HEK293T (cell line): ENCODE results near the gene TARS2.

Experiments
- CTCF ChIA-PET: fragments of 350-600 bp; formaldehyde crosslinking; extraction: SDS; loops from one replicate; lab custom pipeline; 2021; ENCODE audit warnings: antibody characterized with exemption, inconsistent platforms; lab: Yijun Ruan, JAX
- POLR2A ChIA-PET: fragments of 350-600 bp; formaldehyde crosslinking; extraction: SDS; loops from one replicate; lab custom pipeline; 2020; ENCODE audit warnings: antibody characterized with exemption, inconsistent platforms; lab: Yijun Ruan, JAX
- DNase-seq: peaks from one replicate; pipeline ENCODE4 v3.0.0; 2012; ENCODE audit warnings: mixed read lengths; ENCODE audit errors: extremely low spot score
- ARNT ChIP-seq: fragments of 450-650 bp; IDR thresholded peaks from 2 replicates; pipeline ENCODE4 v1.6.1; 2017; ENCODE audit warnings: mild to moderate bottlenecking
- BHLHE40 ChIP-seq: fragments of 450-650 bp; IDR thresholded peaks from 2 replicates; pipeline ENCODE4 v1.6.1; 2016; ENCODE audit warnings: mild to moderate bottlenecking, moderate library complexity, borderline replicate concordance
- CTBP1 ChIP-seq: fragments of 450-650 bp; IDR thresholded peaks from 2 replicates; pipeline ENCODE4 v1.6.1; 2016; ENCODE audit warnings: borderline replicate concordance
- ELF4 ChIP-seq: fragments of 450-650 bp; IDR thresholded peaks from 2 replicates; pipeline ENCODE4 v1.6.1; 2017; ENCODE audit warnings: antibody characterized with exemption
- FOXA1 ChIP-seq: fragments of 450-650 bp; IDR thresholded peaks from 2 replicates; pipeline ENCODE4 v1.6.1; 2016; ENCODE audit warnings: mild to moderate bottlenecking
- FOXK2 ChIP-seq: fragments of 450-650 bp; IDR thresholded peaks from 2 replicates; pipeline ENCODE4 v1.6.1; 2016; ENCODE audit warnings: mild to moderate bottlenecking
- FOXM1 ChIP-seq: fragments of 450-650 bp; IDR thresholded peaks from 2 replicates; pipeline ENCODE4 v1.6.1; 2017; ENCODE audit warnings: mild to moderate bottlenecking, borderline replicate concordance
- HDGF ChIP-seq: fragments of 450-650 bp; IDR thresholded peaks from 2 replicates; pipeline ENCODE4 v1.6.1; 2017; ENCODE audit warnings: antibody characterized with exemption, borderline replicate concordance
- L3MBTL2 ChIP-seq: fragments of 450-650 bp; conservative IDR thresholded peaks from 2 replicates; pipeline ENCODE4 v1.6.1; 2016; ENCODE audit warnings: mild to moderate bottlenecking
- LEF1 ChIP-seq: fragments of 450-650 bp; IDR thresholded peaks from 2 replicates; pipeline ENCODE4 v1.6.1; 2017; ENCODE audit warnings: mild to moderate bottlenecking, borderline replicate concordance
- NFRKB ChIP-seq: fragments of 450-650 bp; IDR thresholded peaks from 2 replicates; pipeline ENCODE4 v1.6.1; 2016; ENCODE audit warnings: mild to moderate bottlenecking, moderate library complexity
- SP1 ChIP-seq: fragments of 450-650 bp; IDR thresholded peaks from 2 replicates; pipeline ENCODE4 v1.6.1; 2017
- SUZ12 ChIP-seq: fragments of 450-650 bp; IDR thresholded peaks from 2 replicates; pipeline ENCODE4 v1.6.1; 2016; ENCODE audit warnings: mild to moderate bottlenecking
- TARDBP ChIP-seq: fragments of 450-650 bp; IDR thresholded peaks from 2 replicates; pipeline ENCODE4 v1.6.1; 2016
- ZNF384 ChIP-seq: fragments of 450-650 bp; IDR thresholded peaks from 2 replicates; pipeline ENCODE4 v1.6.1; 2016
- TF ChIP-seq, protein P1 (sequence below): fragments of 450-650 bp; IDR thresholded peaks from 2 replicates; pipeline ENCODE4 v1.6.1; 2016

TARS2 gene

DNA sequence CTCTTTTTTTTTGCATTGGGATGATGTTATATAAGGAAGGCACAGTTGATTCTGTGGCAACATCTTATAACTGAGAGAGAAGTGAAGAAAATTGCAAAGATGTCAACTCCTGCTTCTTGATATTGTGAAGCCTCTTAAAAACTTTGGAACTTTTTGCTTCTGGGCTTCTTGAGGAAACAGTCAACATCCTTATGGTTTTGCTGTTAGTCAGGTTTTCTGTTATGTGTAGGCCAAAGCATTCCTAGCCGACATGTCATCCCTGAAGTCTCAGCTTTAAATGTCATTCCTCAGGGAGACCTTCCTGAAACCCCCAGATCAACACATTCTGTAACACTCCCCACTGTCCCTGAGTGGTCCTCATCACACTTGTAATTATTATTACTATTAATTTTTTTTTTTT is 41.0 kb downstream of the TARS2 start:
- ChIA-PET CTCF (interaction anchor here (0.7 kb wide), 1 partner anchor 28 kb away, joined by 3 read pairs; no protein-coding TSS in a partner anchor), POLR2A (interaction anchor here (0.6 to 1.1 kb wide), 2 partner anchors 9 to 610 kb away, joined by 3 to 5 read pairs; no protein-coding TSS in a partner anchor)
- TF ChIP-seq TARDBP = no peak
- TF ChIP-seq, protein P1, sequence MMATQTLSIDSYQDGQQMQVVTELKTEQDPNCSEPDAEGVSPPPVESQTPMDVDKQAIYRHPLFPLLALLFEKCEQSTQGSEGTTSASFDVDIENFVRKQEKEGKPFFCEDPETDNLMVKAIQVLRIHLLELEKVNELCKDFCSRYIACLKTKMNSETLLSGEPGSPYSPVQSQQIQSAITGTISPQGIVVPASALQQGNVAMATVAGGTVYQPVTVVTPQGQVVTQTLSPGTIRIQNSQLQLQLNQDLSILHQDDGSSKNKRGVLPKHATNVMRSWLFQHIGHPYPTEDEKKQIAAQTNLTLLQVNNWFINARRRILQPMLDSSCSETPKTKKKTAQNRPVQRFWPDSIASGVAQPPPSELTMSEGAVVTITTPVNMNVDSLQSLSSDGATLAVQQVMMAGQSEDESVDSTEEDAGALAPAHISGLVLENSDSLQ = no peak
- TF ChIP-seq HDGF = no peak
- no peak for TF ChIP-seq FOXM1
- no peak for TF ChIP-seq NFRKB
- no peak for TF ChIP-seq CTBP1
- TF ChIP-seq ZNF384 = no peak
- no peak for TF ChIP-seq ARNT
- TF ChIP-seq ELF4 = no peak
- TF ChIP-seq BHLHE40 = no peak
- TF ChIP-seq FOXA1 = no peak
- TF ChIP-seq SP1 = no peak
- TF ChIP-seq SUZ12 = no peak
- TF ChIP-seq FOXK2 = no peak
- no peak for TF ChIP-seq L3MBTL2
- no peak for TF ChIP-seq LEF1
- DNase-seq = no peak

DNA sequence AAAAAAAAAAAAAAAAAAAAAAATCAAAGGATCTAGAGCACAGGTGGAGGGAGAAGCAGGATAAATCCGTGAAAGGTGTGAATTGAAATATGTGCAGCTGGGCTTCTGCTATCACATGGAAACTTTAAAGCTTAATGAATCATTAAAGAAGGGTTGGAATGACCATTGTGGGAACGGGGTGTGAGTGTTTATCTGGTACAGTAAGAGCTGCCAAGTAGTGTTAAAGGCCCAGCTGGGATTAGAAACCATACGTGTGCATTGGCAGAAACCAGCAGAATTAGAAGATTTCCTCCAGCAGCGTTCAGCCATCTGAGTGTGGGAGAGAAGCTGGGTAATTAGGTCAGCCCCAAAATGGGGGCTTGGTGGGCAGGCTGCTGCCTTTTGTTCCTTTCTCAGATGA is 41.8 kb downstream of the TARS2 start:
- POLR2A ChIA-PET = interaction anchor here (1.0 to 1.2 kb wide), 2 partner anchors 14 to 100 kb away, joined by 3 read pairs; partner anchors contain the start of genes ENSA and FALEC
- CTCF ChIA-PET = interaction anchor here (0.6 to 1.1 kb wide), 4 partner anchors 9 to 273 kb away, joined by 3 to 5 read pairs (median 4); partner anchors contain the start of gene FALEC
- TF ChIP-seq FOXA1 (no peak), FOXM1 (no peak), L3MBTL2 (no peak), LEF1 (no peak)
- DNase-seq = no peak

DNA sequence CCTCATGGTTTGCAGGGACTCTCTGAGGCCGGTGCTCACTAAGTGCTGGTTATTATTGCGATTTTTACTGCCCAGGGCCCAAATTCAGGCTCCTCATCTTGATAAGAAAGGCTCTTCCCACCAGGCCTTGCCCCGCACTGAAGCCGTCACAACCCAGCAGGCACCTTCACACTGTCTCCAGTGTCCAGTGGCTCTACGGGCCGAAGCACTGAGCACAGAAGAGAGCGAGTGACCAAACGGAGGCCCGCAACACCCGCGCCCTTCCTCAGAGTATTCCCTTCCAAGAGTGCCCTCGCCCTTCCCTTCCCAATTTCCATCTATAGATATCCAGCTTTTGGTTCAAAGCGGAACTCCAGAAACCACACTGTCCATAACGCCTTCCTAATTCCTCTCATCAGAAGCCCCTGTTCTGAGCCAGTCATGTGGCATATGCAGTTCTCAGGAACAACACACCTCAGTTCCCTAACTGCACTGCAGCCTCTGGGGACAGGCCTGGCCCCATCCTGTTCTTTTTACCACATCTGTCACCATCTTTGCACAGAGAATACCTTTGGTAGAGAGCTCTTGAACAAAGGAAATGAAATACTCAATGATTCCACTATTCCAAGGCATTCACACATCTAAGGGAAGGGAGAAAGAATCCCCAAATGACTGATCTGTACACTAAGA is 43.4 kb downstream of the TARS2 start:
- no peak for DNase-seq
- no peak for TF ChIP-seq HDGF
- no peak for TF ChIP-seq SP1
- no peak for TF ChIP-seq LEF1
- TF ChIP-seq, protein P1 = no peak
- no peak for TF ChIP-seq NFRKB
- no peak for TF ChIP-seq SUZ12
- TF ChIP-seq L3MBTL2 = no peak
- TF ChIP-seq FOXK2 = no peak
- no peak for TF ChIP-seq ARNT
- TF ChIP-seq ELF4 = no peak
- POLR2A ChIA-PET = no interaction called here
- CTCF ChIA-PET = interaction anchor here (0.9 kb wide), 1 partner anchor 258 kb away, joined by 3 read pairs; no protein-coding TSS in a partner anchor

DNA sequence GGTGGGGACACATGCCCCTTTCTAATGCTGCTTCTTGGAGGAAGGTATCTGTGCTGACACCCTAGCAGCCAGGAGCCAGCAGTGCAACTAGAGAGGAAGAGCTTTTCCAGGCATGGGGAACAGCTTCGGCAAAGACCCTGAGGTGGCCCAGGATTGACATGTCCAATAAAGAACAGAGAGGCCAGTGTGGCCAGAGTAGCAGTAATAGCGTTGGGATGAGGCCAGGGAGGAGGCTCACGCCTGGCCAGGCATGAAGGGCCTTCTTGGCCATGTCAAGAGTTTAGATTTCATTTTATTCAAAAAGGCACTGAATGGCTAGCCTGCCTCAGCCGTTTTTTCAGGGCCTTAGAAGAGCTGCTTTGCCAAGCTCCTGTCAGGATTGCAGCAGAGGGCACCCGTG is 45.6 kb downstream of the TARS2 start:
- TF ChIP-seq SUZ12 (no peak), LEF1 (no peak), ELF4 (no peak), ZNF384 (no peak; the same call in 1 of the 2 replicates), L3MBTL2 (no peak), FOXK2 (no peak), SP1 (no peak), NFRKB (no peak), FOXA1 (no peak)
- ChIA-PET CTCF (interaction anchor here (0.6 to 2.7 kb wide), 18 partner anchors 11 to 277 kb away, joined by 3 to 21 read pairs (median 4); partner anchors contain the start of genes ADAMTSL4, FALEC and TARS2), POLR2A (interaction anchor here (1.0 to 2.3 kb wide), 5 partner anchors 16 to 169 kb away, joined by 4 to 22 read pairs (median 5); partner anchors contain the start of genes ADAMTSL4, FALEC, RPRD2 and TARS2)
- DNase-seq = no peak

DNA sequence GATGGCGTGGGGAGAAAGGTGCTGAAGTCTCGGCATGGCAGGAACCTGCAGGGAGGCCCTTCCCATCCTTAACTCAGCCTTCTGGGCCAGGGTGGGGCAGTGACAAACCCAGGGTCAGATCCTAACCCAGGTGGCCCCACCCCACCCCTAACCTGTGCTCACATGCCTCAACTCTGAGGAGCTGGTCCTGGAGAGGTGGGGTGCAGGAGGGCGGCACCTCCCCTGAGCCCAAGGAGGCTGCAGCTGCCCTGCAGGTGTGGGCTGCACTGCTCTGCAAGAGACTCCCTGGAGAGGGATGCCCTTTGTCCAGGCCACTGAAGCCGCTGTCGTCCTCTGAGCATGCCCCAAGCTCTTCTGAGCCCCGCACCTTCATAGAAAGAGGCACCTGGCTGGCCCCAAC is 46.8 kb downstream of the TARS2 start:
- DNase-seq = no peak
- ChIA-PET CTCF (interaction anchor here (1.0 to 2.7 kb wide), 3 partner anchors 18 to 28 kb away, joined by 3 to 21 read pairs (median 4); partner anchors contain the start of gene FALEC), POLR2A (no interaction called here)
- TF ChIP-seq LEF1 (no peak), SUZ12 (no peak), L3MBTL2 (no peak), SP1 (no peak), TARDBP (no peak), ELF4 (no peak)

DNA sequence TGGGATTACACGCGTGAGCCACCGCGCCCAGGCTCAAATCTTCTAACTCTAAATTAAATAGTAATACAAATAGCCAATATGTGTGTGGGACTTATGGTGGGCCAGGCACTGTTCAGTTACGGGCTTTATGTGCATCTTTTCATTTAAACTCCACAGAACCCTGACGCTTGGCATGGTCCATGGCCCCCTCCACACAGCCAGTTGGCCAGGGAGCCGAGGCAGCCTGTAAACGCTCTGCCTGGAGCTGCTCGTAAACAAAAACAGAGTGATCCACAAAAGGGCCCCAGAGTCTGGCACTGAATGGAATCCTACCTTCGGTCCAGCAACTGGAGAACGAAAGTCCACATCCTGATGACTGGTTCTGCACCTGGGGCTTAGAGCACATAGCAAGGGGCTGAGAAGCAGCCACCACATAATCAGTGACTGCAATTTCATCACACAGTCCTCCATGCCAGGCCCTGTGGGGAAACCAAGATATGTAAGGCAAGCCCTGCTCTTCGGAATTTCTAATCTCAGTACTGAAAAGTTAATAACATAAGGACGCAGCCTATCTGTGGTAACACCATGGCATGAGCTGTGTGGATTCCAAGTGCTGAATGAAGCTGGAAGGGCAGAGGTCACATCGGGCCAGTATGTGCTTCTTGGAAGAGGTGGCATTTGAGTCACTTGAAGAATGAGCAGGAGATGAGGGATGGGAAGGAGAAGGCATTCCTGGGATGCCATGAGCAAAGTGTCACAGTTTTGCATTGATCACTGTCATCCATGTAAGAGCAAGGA is 48.5 kb downstream of the TARS2 start:
- no peak for TF ChIP-seq ELF4
- TF ChIP-seq FOXM1 = no peak
- POLR2A ChIA-PET = interaction anchor here (0.6 to 2.6 kb wide), 2 partner anchors 20 to 94 kb away, joined by 4 to 8 read pairs; partner anchors contain the start of genes ENSA and FALEC
- DNase-seq = no peak
- CTCF ChIA-PET = interaction anchor here (1.3 kb wide), 1 partner anchor 20 kb away, joined by 3 read pairs; the partner anchor contains the start of gene FALEC
